HepG2 (cell line): ENCODE results near the gene RNASE3. TPM values are rescaled to one million over a fixed set of nuclear protein-coding genes. Genes with fewer than 3 reads are reported as not detected.
"Not testable (repeated sequence)": the region's sequence is repeated elsewhere in the genome, so short reads cannot be mapped to it uniquely, and the experiment has no call there.

Experiments
- ATAC-seq: fragments of 200-7000 bp; cut with Tn5 transposase; 3 replicates; pipeline ENCODE4 v1.9.1; 2020; ENCODE audit warnings: mild to moderate bottlenecking, moderate library complexity
- BruUV-seq: library from RNA; stranded (reverse); fragments of 400-500 nt; replicated peaks from 2 replicates; lab custom pipeline; 2021; lab: Mats Ljungman, UMichigan
- CTCF ChIA-PET: fragments of 300-600 bp; formaldehyde crosslinking; extraction: SDS; loops from one replicate; lab custom pipeline; 2021; ENCODE audit warnings: low total read pairs, inconsistent platforms, low intra/inter-chr PET ratio; lab: Yijun Ruan, JAX
- POLR2A ChIA-PET: fragments of 350-600 bp; sonication (Branson Sonifier 250); formaldehyde crosslinking; loops from one replicate; lab custom pipeline; 2020; ENCODE audit warnings: antibody characterized with exemption, inconsistent platforms; lab: Yijun Ruan, JAX
- DNase-seq: peaks from one replicate; pipeline ENCODE4 v3.0.0-alpha.2; 2015; ENCODE audit warnings: low spot score
- FAIRE-seq: peaks from 3 replicates; lab custom pipeline; 2011; peaks lifted over from hg19 to GRCh38; lab: Jason Lieb, UNC
- H2AFZ ChIP-seq: one replicate; pipeline ENCODE4 v1.6.1; 2011; ENCODE audit warnings: low read length, inconsistent platforms
- H3K27ac ChIP-seq: fragments of 300-600 bp; 3 replicates; pipeline ENCODE4 v1.8.0; 2011; ENCODE audit warnings: mixed run types, mild to moderate bottlenecking, mixed read lengths, low read length, inconsistent platforms; ENCODE audit not compliant: insufficient read depth; ENCODE audit errors: extremely low read length
- H3K27me3 ChIP-seq, 2 experiments: fragments of 200-600 bp in 1 of 2; 2 replicates in 1 of 2; 3 replicates in 1 of 2; pipeline versions ENCODE4 v1.6.0 to v1.8.0; 2011; ENCODE audit warnings: low read length in 2 of 2, mild to moderate bottlenecking in 2 of 2, moderate library complexity in 2 of 2, inconsistent platforms in 1 of 2; ENCODE audit not compliant: insufficient read depth in 2 of 2, control insufficient read depth in 1 of 2
- H3K36me3 ChIP-seq, 2 experiments: fragments of 200-600 bp in 1 of 2; replicated peaks in 1 of 2; 2 replicates in 1 of 2; 3 replicates in 1 of 2; pipeline versions ENCODE4 v1.5.1 to v1.8.0; 2011; ENCODE audit warnings: low read length in 2 of 2, inconsistent platforms in 1 of 2; ENCODE audit not compliant: insufficient read depth in 2 of 2, control insufficient read depth in 1 of 2
- H3K4me1 ChIP-seq: 2 replicates; pipeline ENCODE4 v1.5.1; 2012; ENCODE audit warnings: low read length, inconsistent platforms; ENCODE audit not compliant: insufficient read depth
- H3K4me2 ChIP-seq: 2 replicates; pipeline ENCODE4 v1.6.0; 2011; ENCODE audit warnings: low read depth, low read length, inconsistent platforms
- H3K4me3 ChIP-seq, 3 experiments: fragments of 200-600 bp in 1 of 3; sonication (generic), shearing (Covaris generic) in 1 of 3; replicated peaks in 1 of 3; 2 replicates each; pipeline ENCODE4 v1.5.1; 2011 to 2016; ENCODE audit warnings: low read length in 3 of 3, inconsistent platforms in 2 of 3, low read depth in 2 of 3, mild to moderate bottlenecking in 2 of 3, control low read depth in 1 of 3, mixed read lengths in 1 of 3; ENCODE audit not compliant: insufficient read depth in 1 of 3
- H3K79me2 ChIP-seq: one replicate; pipeline ENCODE4 v1.6.1; 2011; ENCODE audit warnings: low read length, inconsistent platforms; ENCODE audit not compliant: insufficient read depth
- H3K9ac ChIP-seq: 2 replicates; pipeline ENCODE4 v1.6.0; 2011; ENCODE audit warnings: mild to moderate bottlenecking, low read depth, low read length, inconsistent platforms; ENCODE audit not compliant: insufficient read depth
- H3K9me3 ChIP-seq: 2 replicates; pipeline ENCODE4 v1.5.1; 2012; ENCODE audit warnings: mild to moderate bottlenecking, low read length
- H4K20me1 ChIP-seq: 2 replicates; pipeline ENCODE4 v1.6.0; 2011; ENCODE audit warnings: inconsistent platforms, mild to moderate bottlenecking, low read length, moderate library complexity; ENCODE audit not compliant: insufficient read depth
- HOXA3 ChIP-seq: sonication (generic); formaldehyde crosslinking; IDR thresholded peaks from 2 replicates; pipeline ENCODE4 v1.5.0; 2020; ENCODE audit warnings: missing genetic modification reagents
- NR2C2 ChIP-seq: sonication (generic); formaldehyde crosslinking; IDR thresholded peaks from 2 replicates; pipeline ENCODE4 v1.4.0; 2020; ENCODE audit warnings: missing genetic modification reagents, mild to moderate bottlenecking, moderate library complexity, borderline replicate concordance
- NR2F6 ChIP-seq, 2 experiments: IDR thresholded peaks; 2 replicates each; pipeline ENCODE4 v1.6.1; 2016; ENCODE audit warnings: antibody characterized with exemption in 1 of 2, mild to moderate bottlenecking in 1 of 2
- POGZ ChIP-seq: sonication (generic); formaldehyde crosslinking; IDR thresholded peaks from 2 replicates; pipeline ENCODE4 v1.4.0; 2020; ENCODE audit warnings: mild to moderate bottlenecking, missing genetic modification reagents
- PRMT3 ChIP-seq: sonication (generic); formaldehyde crosslinking; IDR thresholded peaks from 2 replicates; pipeline ENCODE4 v1.8.1; 2022; ENCODE audit warnings: low read depth, mild to moderate bottlenecking, moderate library complexity, missing genetic modification reagents, borderline replicate concordance
- SOX6 ChIP-seq, 2 experiments: fragments of 450-650 bp in 1 of 2; sonication (generic) in 1 of 2; formaldehyde crosslinking in 1 of 2; IDR thresholded peaks; 2 replicates each; pipeline versions ENCODE4 v1.4.0 to v1.6.1; 2017 to 2020; ENCODE audit warnings: antibody characterized with exemption in 1 of 2, mild to moderate bottlenecking in 1 of 2, missing genetic modification reagents in 1 of 2
- ZMYM4 ChIP-seq: sonication (generic); formaldehyde crosslinking; IDR thresholded peaks from 2 replicates; pipeline ENCODE4 v1.8.1; 2023; ENCODE audit warnings: mild to moderate bottlenecking, missing genetic modification reagents
- ZNF230 ChIP-seq: sonication (generic); formaldehyde crosslinking; IDR thresholded peaks from 2 replicates; pipeline ENCODE4 v1.4.0; 2020; ENCODE audit warnings: mild to moderate bottlenecking, missing genetic modification reagents
- ZNF501 ChIP-seq: sonication (generic); formaldehyde crosslinking; IDR thresholded peaks from 2 replicates; pipeline ENCODE4 v1.5.1; 2020; ENCODE audit warnings: mild to moderate bottlenecking, moderate library complexity, missing genetic modification reagents
- ZNF644 ChIP-seq: IDR thresholded peaks from 2 replicates; pipeline ENCODE4 v1.6.1; 2016; ENCODE audit warnings: low read depth
- WGBS: methylation state at CpG from one replicate; pipeline ENCODE4 v1.1.6; 2017; ENCODE audit warnings: low lambda C conversion rate; 5-methylcytosine and 5-hydroxymethylcytosine counted together
- in situ Hi-C: cut with HindIII; loops from 2 replicates; pipeline ENCODE4 v1.10.0; 2017; ENCODE audit warnings: low pct_unique_long_range_greater_than_20kb; ENCODE audit not compliant: extremely low pct_ligation_motif_present
- intact Hi-C: fragments of 100-400 bp; cut with micrococcal nuclease; formaldehyde crosslinking; loops from one replicate; pipeline ENCODE4 v1.10.0; 2022; ENCODE audit not compliant: unreplicated experiment
- polyA plus RNA-seq, 8 experiments: library from polyadenylated mRNA; depleted of rRNA in 3 of 8; stranded (reverse) in 7 of 8; unstranded in 1 of 8; fragments of >200 nt; fragmentation: Illumina TruSeq in 4 of 8; extraction: Trizol in 4 of 8; gene quantifications; 2 replicates each; pipeline versions ENCODE4 v1.2.1 to v1.2.3, GENCODE V29; 2011 to 2016; ENCODE audit warnings: low read depth in 4 of 8, missing spikeins in 1 of 8, mixed read lengths in 1 of 8; ENCODE audit not compliant: insufficient read depth in 1 of 8
- total RNA-seq, 5 experiments: library from RNA; depleted of rRNA; stranded (reverse); fragments of >200 nt; fragmentation: Illumina TruSeq; extraction: Trizol; gene quantifications; 2 replicates each; pipeline ENCODE4 v1.2.3, GENCODE V29; 2016; ENCODE audit warnings: low read depth in 1 of 5
- TF ChIP-seq, protein P1 (sequence below): sonication (generic); formaldehyde crosslinking; IDR thresholded peaks from 2 replicates; pipeline ENCODE4 v1.4.0; 2020; ENCODE audit warnings: missing genetic modification reagents
- TF ChIP-seq, protein P2 (sequence below): sonication (generic); formaldehyde crosslinking; IDR thresholded peaks from 2 replicates; pipeline ENCODE4 v1.5.1; 2020; ENCODE audit warnings: mild to moderate bottlenecking, missing genetic modification reagents, moderate library complexity
- TF ChIP-seq, protein P3 (sequence below), 2 experiments: sonication (generic) in 1 of 2; formaldehyde crosslinking in 1 of 2; IDR thresholded peaks; 2 replicates each; pipeline versions ENCODE4 v1.4.0 to v1.6.1; 2018 to 2020; ENCODE audit warnings: missing genetic modification reagents in 2 of 2, borderline replicate concordance in 1 of 2, low read depth in 1 of 2, mild to moderate bottlenecking in 1 of 2, missing biosample characterization in 1 of 2

RNASE3 gene
- total and polyA plus RNA-seq, 2 of the 13 experiments (the other 11 are each of a cell fraction or from before 2014, with no cell fraction given): not detected

DNA sequence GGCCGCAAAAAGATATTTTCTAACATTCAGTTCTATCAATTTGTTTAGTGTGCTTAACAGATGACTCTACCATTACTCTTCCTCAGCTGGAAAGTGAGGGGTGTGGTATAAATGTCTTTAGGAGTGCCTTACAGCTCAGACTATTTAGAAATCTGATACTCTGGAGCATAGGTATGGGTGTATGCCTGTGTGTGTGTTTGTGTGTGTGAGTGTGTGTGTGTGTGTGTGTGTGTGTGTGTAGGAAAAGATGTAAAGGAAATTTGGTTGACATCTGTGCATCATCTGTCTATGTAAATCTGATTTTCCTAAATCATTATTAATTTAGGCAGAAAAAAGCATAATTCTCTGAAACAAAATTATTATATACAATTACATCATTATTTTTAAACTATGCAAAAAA lies 16.0 kb downstream of the RNASE3 start (continued):
- TF ChIP-seq, protein P1, sequence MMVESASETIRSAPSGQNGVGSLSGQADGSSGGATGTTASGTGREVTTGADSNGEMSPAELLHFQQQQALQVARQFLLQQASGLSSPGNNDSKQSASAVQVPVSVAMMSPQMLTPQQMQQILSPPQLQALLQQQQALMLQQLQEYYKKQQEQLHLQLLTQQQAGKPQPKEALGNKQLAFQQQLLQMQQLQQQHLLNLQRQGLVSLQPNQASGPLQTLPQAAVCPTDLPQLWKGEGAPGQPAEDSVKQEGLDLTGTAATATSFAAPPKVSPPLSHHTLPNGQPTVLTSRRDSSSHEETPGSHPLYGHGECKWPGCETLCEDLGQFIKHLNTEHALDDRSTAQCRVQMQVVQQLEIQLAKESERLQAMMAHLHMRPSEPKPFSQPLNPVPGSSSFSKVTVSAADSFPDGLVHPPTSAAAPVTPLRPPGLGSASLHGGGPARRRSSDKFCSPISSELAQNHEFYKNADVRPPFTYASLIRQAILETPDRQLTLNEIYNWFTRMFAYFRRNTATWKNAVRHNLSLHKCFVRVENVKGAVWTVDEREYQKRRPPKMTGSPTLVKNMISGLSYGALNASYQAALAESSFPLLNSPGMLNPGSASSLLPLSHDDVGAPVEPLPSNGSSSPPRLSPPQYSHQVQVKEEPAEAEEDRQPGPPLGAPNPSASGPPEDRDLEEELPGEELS (CRISPR knock-in tag): no peak
- no peak for TF ChIP-seq PRMT3 (CRISPR knock-in tag)
- TF ChIP-seq ZNF230: no peak

DNA sequence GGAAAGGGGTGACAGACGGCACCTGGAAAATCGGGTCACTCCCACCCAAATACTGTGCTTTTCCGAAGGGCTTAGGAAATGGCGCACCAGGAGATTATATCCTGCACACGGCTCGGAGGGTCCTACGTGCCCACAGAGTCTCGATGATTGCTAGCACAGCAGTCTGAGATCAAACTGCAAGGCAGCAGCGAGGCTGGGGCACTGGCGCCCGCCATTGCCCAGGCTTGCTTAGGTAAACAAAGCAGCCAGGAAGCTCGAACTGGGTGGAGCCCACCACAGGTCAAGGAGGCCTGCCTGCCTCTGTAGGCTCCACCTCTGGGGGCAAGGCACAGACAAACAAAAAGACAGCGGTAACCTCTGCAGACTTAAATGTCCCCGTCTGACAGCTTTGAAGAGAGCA lies 19.6 kb downstream of the RNASE3 start:
- H3K9ac ChIP-seq; in situ Hi-C loops; CTCF ChIA-PET; H4K20me1 ChIP-seq; H3K27ac ChIP-seq; H3K36me3 ChIP-seq; H2AFZ ChIP-seq; FAIRE-seq; DNase-seq; H3K4me1 ChIP-seq; intact Hi-C loops; H3K9me3 ChIP-seq; H3K79me2 ChIP-seq; ATAC-seq; H3K27me3 ChIP-seq; BruUV-seq; TF ChIP-seq NR2F6, SOX6 (IDR thresholded peaks at IDR 0.05): not testable (repeated sequence)
- WGBS: 0% methylated on average over 1 of the region's 14 CpGs
- POLR2A ChIA-PET: interaction anchor here (0.6 kb wide), 1 partner anchor 278 kb away, joined by 3 read pairs; no protein-coding TSS in a partner anchor
- Histone ChIP-seq H3K4me2 (peak overlapping the region; percentile 81), H3K4me3 (peak overlapping the region in 2 of 3 experiments; percentile 40 to 58; a peak in 3 of 6 replicates)
- TF ChIP-seq ZMYM4 (CRISPR knock-in tag): peak; percentile 29; the same call in 1 of the 2 replicates
- 0 out of 2 replicates have a peak, but pooled peaks have one; percentile 27 for TF ChIP-seq NR2F6 (CRISPR knock-in tag; IDR thresholded peaks at IDR 0.05)
- TF ChIP-seq NR2C2: peak; percentile 32; the same call in 1 of the 2 replicates
- peak; percentile 37; the same call in 1 of the 2 replicates for TF ChIP-seq HOXA3 (CRISPR knock-in tag)
- 0 out of 2 replicates have a peak, but pooled peaks have one; percentile 31 for TF ChIP-seq ZNF644 (CRISPR knock-in tag)
- TF ChIP-seq SOX6 (CRISPR knock-in tag; IDR thresholded peaks at IDR 0.05): peak; percentile 23; the same call in 1 of the 2 replicates
- TF ChIP-seq POGZ (CRISPR knock-in tag): 0 out of 2 replicates have a peak, but pooled peaks have one; percentile 36
- TF ChIP-seq, protein P2, sequence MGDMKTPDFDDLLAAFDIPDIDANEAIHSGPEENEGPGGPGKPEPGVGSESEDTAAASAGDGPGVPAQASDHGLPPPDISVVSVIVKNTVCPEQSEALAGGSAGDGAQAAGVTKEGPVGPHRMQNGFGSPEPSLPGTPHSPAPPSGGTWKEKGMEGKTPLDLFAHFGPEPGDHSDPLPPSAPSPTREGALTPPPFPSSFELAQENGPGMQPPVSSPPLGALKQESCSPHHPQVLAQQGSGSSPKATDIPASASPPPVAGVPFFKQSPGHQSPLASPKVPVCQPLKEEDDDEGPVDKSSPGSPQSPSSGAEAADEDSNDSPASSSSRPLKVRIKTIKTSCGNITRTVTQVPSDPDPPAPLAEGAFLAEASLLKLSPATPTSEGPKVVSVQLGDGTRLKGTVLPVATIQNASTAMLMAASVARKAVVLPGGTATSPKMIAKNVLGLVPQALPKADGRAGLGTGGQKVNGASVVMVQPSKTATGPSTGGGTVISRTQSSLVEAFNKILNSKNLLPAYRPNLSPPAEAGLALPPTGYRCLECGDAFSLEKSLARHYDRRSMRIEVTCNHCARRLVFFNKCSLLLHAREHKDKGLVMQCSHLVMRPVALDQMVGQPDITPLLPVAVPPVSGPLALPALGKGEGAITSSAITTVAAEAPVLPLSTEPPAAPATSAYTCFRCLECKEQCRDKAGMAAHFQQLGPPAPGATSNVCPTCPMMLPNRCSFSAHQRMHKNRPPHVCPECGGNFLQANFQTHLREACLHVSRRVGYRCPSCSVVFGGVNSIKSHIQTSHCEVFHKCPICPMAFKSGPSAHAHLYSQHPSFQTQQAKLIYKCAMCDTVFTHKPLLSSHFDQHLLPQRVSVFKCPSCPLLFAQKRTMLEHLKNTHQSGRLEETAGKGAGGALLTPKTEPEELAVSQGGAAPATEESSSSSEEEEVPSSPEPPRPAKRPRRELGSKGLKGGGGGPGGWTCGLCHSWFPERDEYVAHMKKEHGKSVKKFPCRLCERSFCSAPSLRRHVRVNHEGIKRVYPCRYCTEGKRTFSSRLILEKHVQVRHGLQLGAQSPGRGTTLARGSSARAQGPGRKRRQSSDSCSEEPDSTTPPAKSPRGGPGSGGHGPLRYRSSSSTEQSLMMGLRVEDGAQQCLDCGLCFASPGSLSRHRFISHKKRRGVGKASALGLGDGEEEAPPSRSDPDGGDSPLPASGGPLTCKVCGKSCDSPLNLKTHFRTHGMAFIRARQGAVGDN: peak; percentile 60
- TF ChIP-seq, protein P3, sequence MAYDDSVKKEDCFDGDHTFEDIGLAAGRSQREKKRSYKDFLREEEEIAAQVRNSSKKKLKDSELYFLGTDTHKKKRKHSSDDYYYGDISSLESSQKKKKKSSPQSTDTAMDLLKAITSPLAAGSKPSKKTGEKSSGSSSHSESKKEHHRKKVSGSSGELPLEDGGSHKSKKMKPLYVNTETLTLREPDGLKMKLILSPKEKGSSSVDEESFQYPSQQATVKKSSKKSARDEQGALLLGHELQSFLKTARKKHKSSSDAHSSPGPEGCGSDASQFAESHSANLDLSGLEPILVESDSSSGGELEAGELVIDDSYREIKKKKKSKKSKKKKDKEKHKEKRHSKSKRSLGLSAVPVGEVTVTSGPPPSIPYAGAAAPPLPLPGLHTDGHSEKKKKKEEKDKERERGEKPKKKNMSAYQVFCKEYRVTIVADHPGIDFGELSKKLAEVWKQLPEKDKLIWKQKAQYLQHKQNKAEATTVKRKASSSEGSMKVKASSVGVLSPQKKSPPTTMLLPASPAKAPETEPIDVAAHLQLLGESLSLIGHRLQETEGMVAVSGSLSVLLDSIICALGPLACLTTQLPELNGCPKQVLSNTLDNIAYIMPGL (CRISPR knock-in tag; IDR thresholded peaks at IDR 0.05; ENCODE audit: borderline replicate concordance in 1 of 2, low read depth in 1 of 2): 0 out of 4 replicates have a peak, but pooled peaks of 1 of the 2 experiments have one; percentile 23
- TF ChIP-seq ZNF501 (CRISPR knock-in tag): 0 out of 2 replicates have a peak, but pooled peaks have one; percentile 23
